ENCODE data around the gene CDYL2. TPM values are rescaled to one million over a fixed set of nuclear protein-coding genes. Genes with fewer than 3 reads are reported as not detected.
A peak's percentile ranks its signal among the peaks of the same experiment; 100 is the strongest.

The CDYL2 gene
- polyA plus RNA-seq, 4 donors, result 7.1 to 8.0 (median 7.3) TPM

- no peak for DNase-seq (ENCODE audit: low read depth in 4 of 4, low spot score in 3 of 4)
These were observed 164.1 kb downstream of the CDYL2 start for GRCh38 chr16:80640316-80640715.

GRCh38 chr16:80639636-80640035 is 164.8 kb downstream of the CDYL2 start:
- no peak for DNase-seq (ENCODE audit: low read depth in 4 of 4, low spot score in 3 of 4)

GRCh38 chr16:80637621-80638020 is 166.8 kb downstream of the CDYL2 start:
- DNase-seq (ENCODE audit: low read depth in 4 of 4, low spot score in 3 of 4), result no peak

- no peak for DNase-seq (ENCODE audit: low read depth in 4 of 4, low spot score in 3 of 4)
These were observed 172.8 kb downstream of the CDYL2 start for GRCh38 chr16:80631581-80631980.

- no peak for DNase-seq (ENCODE audit: low read depth in 4 of 4, low spot score in 3 of 4)
These were observed 176.1 kb downstream of the CDYL2 start for GRCh38 chr16:80628254-80628653.

- DNase-seq (ENCODE audit: low read depth in 4 of 4, low spot score in 3 of 4), result no peak
These were observed 177.3 kb downstream of the CDYL2 start for GRCh38 chr16:80627108-80627507.

DNA sequence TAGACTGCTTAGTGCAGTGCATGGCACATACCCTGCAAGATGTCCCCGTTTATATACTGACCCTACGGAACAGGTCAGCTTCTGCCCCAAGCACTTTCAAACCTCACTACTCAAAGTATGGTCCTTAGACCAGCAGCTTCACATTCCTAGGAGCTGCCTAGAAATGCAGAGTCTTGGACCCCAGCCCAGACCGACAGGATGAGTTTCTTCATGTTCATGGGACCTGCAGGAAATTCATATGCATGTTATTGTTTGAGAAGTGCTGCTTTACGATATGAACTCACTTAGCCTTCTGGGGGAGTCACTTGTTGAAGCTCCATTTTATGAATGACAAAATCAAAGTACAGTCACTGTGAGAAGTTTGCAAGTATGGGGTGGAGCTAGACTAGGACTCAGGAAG is 181.0 kb downstream of the CDYL2 start:
- DNase-seq (ENCODE audit: low read depth in 4 of 4, low spot score in 3 of 4), result no peak

DNA sequence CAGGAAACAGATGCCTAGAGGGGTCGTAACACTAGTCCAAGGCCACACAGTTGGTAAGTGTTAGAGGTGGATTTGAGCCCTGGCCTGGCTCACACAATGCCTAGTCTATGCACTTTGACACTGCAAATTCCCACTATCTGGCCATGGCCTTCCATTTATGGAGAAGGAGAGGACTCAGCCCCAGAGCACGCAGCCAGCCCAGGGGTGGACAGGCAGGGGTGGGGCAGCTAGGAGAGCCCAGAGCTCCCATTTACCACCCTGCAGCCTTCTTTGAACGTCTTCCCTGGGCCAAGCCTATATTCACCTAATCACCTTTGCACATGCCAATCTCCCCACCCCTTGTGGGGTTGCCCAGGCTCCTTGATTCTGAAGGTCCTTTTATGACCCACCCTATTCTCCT is 182.4 kb downstream of the CDYL2 start:
- DNase-seq (ENCODE audit: low read depth in 4 of 4, low spot score in 3 of 4), result no peak

DNA sequence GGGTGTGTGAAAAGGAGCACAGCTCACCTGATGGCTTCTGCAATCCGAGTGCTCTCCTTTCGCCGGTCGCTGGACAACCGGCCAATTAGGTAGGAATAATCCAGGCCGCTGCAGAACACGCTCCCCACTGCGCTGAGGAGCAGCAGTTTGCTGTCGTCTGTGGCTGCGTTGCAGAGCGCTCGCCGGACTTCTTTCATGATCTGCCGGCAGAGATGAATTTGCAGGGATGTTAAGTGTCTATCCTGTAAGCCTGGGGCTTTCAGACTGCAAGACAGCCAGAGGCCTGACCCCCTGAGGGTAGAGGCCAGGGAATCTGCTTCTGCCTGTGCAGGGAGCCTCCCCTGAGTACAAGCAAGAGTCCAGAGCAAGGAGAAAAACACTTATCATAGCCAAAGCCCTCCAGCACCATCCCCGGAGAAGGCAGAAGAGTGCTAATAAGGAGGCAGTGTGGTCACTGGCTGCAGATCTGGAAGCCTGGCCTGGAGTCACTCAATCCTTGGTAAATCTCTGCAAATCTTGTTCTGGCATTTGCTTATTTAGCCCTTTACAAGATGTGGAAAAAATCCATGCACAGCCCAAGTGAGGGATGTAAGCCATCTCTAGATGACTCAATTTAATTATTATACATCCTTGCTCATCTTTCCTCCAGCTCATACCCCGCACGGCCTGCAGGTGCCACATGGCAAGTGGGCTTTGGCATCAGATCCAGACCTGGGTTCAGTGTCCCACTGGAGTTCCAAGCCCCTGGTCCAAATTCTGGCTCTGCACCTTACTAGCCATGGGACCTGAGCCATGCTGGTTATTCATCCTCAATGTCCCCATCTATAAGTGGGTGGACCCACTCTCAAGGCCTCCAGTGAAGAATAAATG is 183.4 kb downstream of the CDYL2 start:
- DNase-seq (ENCODE audit: low read depth in 4 of 4, low spot score in 3 of 4), result no peak

GRCh38 chr16:80619824-80620223 is 184.6 kb downstream of the CDYL2 start:
- DNase-seq (ENCODE audit: low read depth in 4 of 4, low spot score in 3 of 4), result no peak

DNA sequence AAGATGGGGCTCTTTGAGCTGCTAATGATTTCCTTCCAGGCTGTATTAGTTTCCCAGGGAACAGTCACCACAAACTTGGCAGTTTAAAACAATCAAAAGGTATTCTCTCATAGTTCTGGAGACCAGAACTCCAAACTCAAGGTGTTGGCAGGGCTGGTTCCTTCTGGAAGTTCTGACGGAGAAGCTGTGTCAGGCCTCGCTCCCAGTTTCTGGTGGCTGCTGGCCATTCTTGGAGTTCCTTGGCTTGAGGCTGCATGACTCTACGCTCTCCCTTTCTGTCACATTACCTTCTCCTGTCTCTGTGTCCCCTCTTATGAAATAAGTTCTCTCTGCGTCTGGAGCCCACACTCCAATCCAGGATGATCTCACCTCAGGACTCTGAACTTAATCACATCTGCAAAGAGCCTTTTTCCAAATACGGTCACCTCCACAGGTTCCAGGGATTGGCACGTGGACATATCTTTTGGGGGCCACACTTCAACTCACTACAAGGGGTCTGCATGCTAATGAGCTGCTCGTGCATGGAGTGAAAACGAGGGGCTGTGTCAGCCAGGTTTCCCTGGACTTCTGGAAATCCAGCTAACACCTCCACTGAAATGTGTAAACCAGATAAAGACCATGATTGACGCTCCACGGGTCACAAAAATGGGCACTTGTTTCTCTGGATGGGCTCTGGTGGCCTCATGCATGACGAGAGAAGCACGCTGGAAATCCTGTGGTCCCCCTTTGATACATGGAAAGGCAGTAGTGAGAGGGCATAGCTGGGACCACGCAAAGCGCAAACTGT is 185.3 kb downstream of the CDYL2 start:
- no peak for DNase-seq (ENCODE audit: low read depth in 4 of 4, low spot score in 3 of 4)

- no peak for DNase-seq (ENCODE audit: low read depth in 4 of 4, low spot score in 3 of 4)
These were observed 188.0 kb downstream of the CDYL2 start for GRCh38 chr16:80616362-80616761.

DNA sequence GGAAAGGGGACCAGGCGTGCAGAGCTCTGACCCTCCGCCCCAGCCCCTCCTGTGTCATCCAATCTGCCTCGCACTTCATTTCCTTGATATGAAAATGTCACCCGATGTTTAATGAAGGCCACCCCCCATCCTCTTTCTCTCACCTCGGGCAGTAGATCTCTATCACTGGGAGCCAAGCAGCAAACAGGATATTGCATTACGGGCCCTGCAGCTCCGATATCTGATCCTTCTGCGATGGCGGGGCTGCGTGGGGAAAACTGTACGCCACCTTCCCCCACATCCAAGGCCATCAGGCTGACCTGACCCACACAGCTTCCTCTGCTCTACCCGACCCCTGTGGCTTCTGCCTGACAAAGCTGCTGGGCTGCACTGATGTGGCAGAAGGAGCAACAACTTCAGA is 188.7 kb downstream of the CDYL2 start:
- DNase-seq (ENCODE audit: low read depth in 4 of 4, low spot score in 3 of 4), result peak in 1 of 4 donors; percentile 13

DNA sequence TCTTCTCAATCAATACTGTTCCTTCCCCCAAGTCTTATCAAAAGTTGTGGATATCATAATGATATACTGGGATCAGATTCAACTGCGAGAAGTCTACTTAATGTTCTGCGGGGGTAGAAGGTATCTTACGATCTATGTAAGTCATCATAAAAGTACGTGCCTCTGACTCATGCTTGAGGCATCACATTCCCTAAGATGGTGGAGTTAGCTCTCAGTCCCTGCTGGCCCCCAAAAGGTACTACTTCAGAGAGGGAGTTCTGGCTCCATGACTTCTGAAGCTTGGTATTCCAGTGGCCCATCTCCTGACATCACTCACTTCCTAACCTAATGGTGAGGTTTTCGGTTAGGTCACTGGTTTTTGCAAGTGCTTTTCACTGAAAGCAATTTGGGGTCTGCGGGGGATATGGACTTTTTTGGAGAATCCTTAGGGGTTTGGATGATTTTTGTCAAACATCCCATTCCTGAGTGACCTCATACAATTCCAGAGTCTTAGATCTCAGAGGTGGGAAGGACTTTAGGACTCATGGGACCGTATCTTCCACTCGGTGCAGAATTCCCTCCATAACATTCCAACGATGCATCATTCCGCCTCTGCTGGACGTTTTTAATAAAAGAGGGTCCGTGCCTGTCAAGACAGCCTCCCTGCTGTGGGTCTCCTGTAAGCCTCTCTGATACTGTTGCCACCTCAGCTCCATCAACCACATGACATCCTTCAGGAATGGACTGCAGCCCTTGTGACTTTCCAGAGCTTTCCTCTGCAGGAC is 189.3 kb downstream of the CDYL2 start:
- DNase-seq (ENCODE audit: low read depth in 4 of 4, low spot score in 3 of 4), result no peak

DNA sequence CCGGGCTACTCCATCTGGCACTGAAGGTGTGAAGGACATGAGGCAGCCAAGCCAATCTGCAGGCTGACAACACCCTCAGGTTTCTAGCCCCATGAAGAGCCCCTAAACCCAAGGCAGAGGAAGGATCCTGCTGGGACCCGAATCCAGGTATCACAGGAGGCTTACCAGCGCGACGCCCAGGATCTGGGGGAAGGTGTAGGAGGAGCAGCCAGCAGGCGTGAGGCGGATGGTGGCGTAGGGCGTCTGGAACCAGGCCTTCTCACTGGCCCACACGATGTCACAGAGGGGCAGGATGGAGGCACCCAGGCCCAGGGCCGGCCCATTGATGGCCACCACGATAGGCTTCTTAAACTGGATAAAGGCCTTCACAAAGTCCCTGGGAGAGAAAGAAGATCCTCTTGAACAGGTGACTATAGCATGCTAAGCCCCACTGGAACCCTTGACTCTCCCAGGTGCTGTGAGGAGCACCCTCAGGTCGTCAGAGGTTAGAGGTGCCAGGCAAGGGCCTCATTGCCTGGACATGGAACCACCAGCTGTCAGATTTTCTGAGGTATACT is 191.9 kb downstream of the CDYL2 start:
- DNase-seq (ENCODE audit: low read depth in 4 of 4, low spot score in 3 of 4), result no peak

- DNase-seq (ENCODE audit: low read depth in 4 of 4, low spot score in 3 of 4), result no peak
These were observed 192.5 kb downstream of the CDYL2 start for GRCh38 chr16:80611930-80612327.

DNA sequence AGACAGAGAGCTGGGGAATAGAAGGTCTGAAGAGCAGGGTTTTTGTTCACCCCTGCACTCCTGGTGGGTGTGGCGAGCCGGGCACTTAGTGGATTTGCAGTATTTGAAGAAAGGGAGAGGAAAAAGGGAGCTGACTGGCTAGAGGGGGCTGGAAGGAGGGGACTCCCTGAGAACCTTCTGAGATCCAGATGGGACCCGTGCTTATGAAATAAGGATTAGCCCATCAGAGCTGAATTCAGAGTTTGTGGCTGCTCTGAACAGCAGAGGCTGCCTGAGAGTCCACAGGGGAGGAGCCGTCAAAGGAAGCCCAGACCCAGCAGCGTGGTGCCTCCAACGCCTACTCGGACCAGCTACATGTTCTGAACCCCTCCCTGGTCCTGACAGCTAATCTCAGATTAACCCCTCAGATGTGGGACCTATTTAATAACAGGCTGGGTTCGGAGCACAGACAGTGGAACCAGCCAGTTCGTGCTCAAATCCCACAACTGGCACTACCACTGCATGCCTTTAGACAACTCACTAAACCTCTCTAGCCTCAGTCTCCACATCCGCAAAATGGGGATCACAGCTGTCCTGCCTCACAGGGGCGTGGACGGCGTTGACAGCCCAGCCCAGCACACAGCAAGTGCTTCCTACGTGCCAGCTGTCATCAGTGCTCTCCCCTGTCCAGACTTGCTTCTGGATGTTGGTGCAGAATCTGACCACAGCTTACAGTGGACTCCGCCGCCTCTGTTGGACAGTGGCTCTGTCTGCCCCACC is 193.0 kb downstream of the CDYL2 start:
- no peak for DNase-seq (ENCODE audit: low read depth in 4 of 4, low spot score in 3 of 4)

GRCh38 chr16:80610481-80611156 is 193.8 kb downstream of the CDYL2 start:
- no peak for DNase-seq (ENCODE audit: low read depth in 4 of 4, low spot score in 3 of 4)

DNA sequence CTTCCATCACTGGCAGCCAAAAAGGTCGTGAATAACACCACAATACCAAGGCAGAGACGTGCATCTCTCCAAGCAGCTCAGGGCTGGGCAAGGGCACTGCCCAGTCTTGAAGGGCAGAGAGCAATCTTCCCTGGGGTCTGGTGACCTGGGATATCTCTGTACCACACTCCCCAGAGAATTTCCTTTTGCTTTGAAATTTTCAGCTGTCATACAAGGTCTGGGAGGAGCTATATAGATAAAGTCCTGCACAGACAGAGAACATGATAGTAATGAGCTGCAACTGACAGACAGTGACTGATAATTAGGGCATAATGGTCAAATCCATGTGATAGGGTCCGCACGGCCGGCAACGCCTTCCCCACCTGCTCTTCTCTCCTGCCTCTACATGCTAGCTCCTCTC is 195.5 kb downstream of the CDYL2 start:
- DNase-seq (ENCODE audit: low read depth in 4 of 4, low spot score in 3 of 4), result no peak

GRCh38 chr16:80607204-80607603 is 197.2 kb downstream of the CDYL2 start:
- no peak for DNase-seq (ENCODE audit: low read depth in 4 of 4, low spot score in 3 of 4)

All from right renal pelvis (tissue), 4 donors.